Measurements from ENCODE around the gene DYNLT1. TPM values are rescaled to one million over a fixed set of nuclear protein-coding genes. Genes with fewer than 3 reads are reported as not detected.

Gene DYNLT1
- total and polyA plus RNA-seq, 9 of the 15 experiments (the other 6 are each of a cell fraction or from before 2014, with no cell fraction given), result 42.2 to 583 (median 127) TPM

GRCh38 chr6:158644231-158645063 is at the start of gene DYNLT1 (continued):
- TF ChIP-seq ZBTB34 (CRISPR knock-in tag; IDR thresholded peaks at IDR 0.05) (no peak), GABPA (tag; conservative IDR thresholded peaks at IDR 0.05; ENCODE audit: low read depth) (peak; percentile 83), RFX7 (CRISPR knock-in tag; IDR thresholded peaks at IDR 0.05) (no peak), RBM25 (IDR thresholded peaks at IDR 0.05; ENCODE audit: low read depth, low read length, severe bottlenecking) (no peak), ARID3B (CRISPR knock-in tag; IDR thresholded peaks at IDR 0.05; ENCODE audit: borderline replicate concordance) (no peak), U2AF2 (optimal IDR thresholded peaks at IDR 0.05; ENCODE audit: low read depth, low read length) (no peak), TFAP4 (CRISPR knock-in tag; IDR thresholded peaks at IDR 0.05; ENCODE audit: borderline replicate concordance) (peak; percentile 88), CTBP1 (IDR thresholded peaks at IDR 0.05; ENCODE audit: borderline replicate concordance) (peak; percentile 88), TAF9B (IDR thresholded peaks at IDR 0.05; ENCODE audit: partially characterized antibody) (peak; percentile 86), IRF2 (CRISPR knock-in tag; IDR thresholded peaks at IDR 0.05) (no peak), NR2C2 (CRISPR knock-in tag; IDR thresholded peaks at IDR 0.05) (peak; percentile 64), NR2C2 (tag; IDR thresholded peaks at IDR 0.05) (peak; percentile 75), MNT (conservative IDR thresholded peaks at IDR 0.05) (peak; percentile 85 to 92), KHSRP (IDR thresholded peaks at IDR 0.05) (no peak), RAD51 (IDR thresholded peaks at IDR 0.05; ENCODE audit: borderline replicate concordance, low read depth) (no peak)
